ENCODE data around the gene APBB2.
"Not testable (repeated sequence)": the region's sequence is repeated elsewhere in the genome, so short reads cannot be mapped to it uniquely, and the experiment has no call there.

APBB2 gene

DNA sequence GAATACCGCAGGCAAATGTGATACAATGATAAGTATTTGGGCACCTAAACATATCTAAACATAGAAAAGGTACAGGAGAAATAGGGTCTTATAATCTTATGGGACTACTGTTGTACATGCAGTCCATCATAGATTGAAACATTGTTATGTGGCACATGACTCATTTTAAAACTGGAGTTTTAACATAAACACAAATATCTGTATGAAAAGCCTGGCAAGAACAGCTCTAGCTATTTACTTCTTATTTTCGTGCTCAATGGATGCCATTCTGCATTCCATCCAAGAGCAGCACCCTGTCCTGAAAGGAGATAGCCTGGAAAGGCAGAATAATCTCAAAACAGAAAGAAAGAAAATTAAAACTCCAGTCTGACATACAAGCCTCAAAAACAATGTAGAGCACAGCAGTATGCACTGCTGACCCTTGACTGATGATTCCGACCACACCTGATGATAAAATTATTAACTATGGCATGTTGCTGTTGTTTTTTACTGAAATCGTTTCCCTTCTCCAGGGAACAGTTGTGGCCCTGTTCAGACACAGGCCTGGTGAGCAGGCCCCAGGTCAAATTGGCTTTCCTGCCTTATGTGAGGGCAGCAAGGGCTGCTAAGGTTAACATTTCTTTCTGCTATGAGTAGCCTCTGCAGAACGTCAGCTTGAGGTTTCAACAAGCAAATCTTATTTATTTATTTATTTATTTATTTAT is 152.7 kb downstream of the APBB2 start:
- no peak overlapping the region for H3K4me3 ChIP-seq (ENCODE audit: low read depth, low read length)
- TF ChIP-seq, protein P1, sequence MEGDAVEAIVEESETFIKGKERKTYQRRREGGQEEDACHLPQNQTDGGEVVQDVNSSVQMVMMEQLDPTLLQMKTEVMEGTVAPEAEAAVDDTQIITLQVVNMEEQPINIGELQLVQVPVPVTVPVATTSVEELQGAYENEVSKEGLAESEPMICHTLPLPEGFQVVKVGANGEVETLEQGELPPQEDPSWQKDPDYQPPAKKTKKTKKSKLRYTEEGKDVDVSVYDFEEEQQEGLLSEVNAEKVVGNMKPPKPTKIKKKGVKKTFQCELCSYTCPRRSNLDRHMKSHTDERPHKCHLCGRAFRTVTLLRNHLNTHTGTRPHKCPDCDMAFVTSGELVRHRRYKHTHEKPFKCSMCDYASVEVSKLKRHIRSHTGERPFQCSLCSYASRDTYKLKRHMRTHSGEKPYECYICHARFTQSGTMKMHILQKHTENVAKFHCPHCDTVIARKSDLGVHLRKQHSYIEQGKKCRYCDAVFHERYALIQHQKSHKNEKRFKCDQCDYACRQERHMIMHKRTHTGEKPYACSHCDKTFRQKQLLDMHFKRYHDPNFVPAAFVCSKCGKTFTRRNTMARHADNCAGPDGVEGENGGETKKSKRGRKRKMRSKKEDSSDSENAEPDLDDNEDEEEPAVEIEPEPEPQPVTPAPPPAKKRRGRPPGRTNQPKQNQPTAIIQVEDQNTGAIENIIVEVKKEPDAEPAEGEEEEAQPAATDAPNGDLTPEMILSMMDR (IDR thresholded peaks at IDR 0.05; ENCODE audit: low read depth, low read length), result no peak

DNA sequence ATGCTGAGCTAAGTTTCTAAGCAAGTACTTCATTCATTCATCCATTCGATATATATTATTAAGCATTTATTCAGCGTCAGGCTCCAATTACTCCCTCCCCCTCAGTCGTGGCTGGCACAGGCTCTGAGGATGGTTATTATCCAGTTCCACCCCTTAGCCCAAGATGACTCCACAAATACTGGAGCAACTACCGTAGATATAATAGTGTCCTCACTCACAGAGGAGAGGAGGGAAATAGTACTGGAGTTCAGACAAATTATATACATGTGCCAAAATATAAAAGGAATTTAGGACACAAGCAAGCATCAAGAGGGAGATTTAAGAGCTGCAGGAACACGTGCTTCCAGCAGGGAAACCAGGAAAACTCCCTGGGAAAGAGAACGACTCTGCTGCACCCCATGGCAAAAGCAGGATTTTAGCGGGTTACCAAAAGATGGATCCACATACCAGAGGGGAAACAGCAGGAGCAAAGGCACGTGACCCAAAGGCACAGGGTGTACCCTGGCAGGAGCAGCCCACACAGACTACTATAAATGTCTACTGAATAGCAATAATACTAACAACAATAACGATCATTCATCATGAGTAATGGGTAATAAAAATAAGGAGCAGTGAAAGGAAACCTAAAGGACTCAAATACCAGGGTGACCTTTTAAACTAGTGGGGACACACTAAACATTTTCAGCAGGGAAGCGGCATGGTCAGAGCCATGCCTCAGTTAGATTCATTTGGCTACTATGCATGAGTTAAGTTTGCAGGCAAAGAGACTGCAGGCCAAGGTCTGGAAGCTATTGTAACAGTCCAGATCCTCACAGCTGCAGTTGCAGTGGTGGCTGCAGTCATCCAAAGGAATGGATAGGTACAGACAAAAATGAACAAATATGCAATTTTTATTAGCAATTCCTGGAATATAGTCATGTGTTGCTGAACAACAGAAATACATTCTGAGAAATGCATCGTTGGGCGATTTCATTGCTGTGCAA is 153.7 kb downstream of the APBB2 start:
- H3K4me3 ChIP-seq (ENCODE audit: low read depth, low read length), result no peak overlapping the region
- TF ChIP-seq, protein P1 (IDR thresholded peaks at IDR 0.05; ENCODE audit: low read depth, low read length), result no peak

DNA sequence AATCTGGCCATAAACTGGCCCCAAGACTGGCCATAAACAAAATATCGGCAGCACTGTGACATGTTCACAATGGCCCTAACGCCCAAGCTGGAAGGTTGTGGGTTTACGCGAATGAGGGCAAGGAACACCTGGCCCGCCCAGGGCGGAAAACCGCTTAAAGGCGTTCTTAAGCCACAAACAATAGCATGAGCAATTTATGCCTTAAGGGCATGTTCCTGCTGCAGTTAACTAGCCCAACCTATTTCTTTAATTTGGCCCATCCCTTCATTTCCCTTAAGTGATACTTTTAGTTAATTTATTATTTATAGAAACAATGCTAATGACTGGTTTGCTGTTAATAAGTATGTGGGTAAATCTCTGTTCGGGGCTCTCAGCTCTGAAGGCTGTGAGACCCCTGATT is 154.9 kb downstream of the APBB2 start:
- not testable (repeated sequence) for H3K4me3 ChIP-seq (ENCODE audit: low read depth, low read length)

DNA sequence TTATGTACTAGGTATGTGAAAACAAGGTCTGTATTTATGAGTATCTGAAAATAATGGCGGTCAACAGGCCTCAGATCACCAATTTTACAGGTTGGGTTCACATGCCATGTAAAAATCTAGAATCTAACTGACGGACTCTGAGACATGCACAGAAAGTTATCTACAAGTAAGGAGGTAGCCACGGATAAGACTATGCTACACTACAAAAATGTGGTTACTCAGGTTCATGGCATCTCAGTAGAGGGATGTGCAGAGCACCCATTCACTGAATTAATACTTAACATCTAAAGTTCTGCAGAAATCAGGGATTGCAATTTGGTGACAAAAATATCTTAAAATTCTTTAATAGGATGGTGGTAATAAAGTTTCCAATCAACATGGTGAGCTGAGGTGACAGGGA is 155.9 kb downstream of the APBB2 start:
- no peak overlapping the region for H3K4me3 ChIP-seq (ENCODE audit: low read depth, low read length)
- TF ChIP-seq, protein P1 (IDR thresholded peaks at IDR 0.05; ENCODE audit: low read depth, low read length), result no peak

DNA sequence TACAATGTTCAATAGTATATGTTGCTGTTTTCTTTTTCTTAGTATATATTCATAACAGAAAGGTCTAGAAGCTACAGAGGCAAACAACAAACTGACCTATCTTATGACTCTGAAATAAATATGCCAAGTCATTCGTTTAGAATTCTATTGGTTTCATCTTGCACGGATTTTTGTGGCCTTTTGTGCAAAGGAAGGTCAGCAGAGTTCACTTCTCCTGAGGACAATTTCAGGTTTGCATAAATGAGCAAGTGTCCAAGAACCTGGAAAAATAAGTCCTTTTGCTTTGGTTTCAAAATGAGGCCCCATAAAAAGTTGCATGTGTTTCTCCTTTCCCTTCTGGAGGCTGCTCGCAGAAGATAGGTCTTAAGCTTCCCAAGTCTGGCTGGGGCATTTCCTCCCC is 156.9 kb downstream of the APBB2 start:
- TF ChIP-seq, protein P1 (IDR thresholded peaks at IDR 0.05; ENCODE audit: low read depth, low read length), result no peak
- no peak overlapping the region for H3K4me3 ChIP-seq (ENCODE audit: low read depth, low read length)

DNA sequence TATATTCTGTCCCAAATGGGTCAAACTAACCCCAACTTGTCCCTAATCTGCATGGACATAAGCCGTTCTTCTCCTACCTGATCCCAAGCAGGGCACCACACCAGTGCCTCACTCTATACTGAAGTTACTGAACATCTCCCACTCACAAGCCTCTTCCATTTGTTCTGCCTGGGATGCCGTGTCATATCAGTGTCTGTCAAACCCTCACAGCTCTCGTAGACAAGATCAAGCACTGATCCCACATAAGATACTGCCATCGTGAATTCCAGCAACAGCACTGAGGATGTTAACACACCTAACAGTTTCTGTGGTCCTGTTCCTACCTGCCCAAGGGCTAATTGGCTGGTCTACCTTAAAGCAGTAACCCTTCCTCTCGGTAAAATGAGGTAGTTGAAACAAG is 162.1 kb downstream of the APBB2 start:
- TF ChIP-seq, protein P1 (IDR thresholded peaks at IDR 0.05; ENCODE audit: low read depth, low read length), result no peak

DNA sequence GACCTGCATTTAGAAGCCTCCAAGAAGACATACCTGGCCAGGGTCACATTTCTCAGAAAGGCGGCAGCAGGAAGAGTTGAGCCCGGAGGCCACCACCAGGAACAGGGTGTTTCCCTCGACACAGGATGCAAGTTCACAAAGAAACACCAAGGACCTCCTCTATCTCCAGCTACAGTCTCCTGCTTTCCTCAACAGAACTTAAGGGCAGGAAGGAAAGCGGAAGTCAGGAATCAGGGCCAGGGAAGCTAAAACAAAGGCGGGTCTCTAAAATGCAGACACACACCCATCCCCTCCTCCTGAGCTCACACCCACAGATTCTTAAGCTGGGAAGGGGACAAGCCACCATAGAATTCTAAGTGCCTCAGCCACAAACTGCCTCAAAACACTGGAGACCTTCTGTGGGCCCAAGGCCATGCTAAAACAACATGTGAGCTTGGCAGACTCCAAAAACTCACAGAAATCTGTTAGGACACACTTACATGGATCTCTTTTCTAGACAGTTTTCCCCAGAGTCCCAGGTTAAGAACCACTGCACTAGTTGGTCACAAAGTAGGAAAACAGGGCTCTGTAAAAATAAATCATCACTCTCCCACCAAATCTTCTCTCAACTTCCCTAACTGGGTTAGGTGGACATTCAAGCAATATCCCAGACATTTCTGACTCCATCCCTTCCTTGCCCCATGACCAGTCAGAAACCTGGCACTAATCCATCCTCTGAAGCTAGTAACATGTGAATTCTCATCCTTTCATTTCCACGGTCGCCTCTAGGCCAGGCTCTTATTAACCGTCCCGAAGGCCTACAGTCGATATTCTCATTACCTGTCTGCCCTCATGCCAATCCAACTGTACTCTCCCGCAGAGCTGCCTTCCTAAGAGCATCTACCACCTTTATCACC is 163.2 kb downstream of the APBB2 start:
- TF ChIP-seq, protein P1 (IDR thresholded peaks at IDR 0.05; ENCODE audit: low read depth, low read length), result no peak
- H3K4me3 ChIP-seq (ENCODE audit: low read depth, low read length), result no peak overlapping the region

More for the DNA sequence above, 162.1 kb downstream of the APBB2 start:
- no peak overlapping the region for H3K4me3 ChIP-seq (ENCODE audit: low read depth, low read length)

All from WI38 (cell line).